Measurements from ENCODE around the gene IFIT3.

The IFIT3 gene

GRCh38 chr10:89332123-89332633 is 4.4 kb downstream of the IFIT3 start:
- H3K4me3 ChIP-seq (ENCODE audit: low read depth in 1 of 2, low read length in 2 of 2), result peak overlapping the region; percentile 10 to 49; a peak in 3 of 4 replicates
- peaks cover 12% of the 10 kb centered on the region; the same call in 1 of the 2 replicates for H4K20me1 ChIP-seq (ENCODE audit: insufficient read depth, low read length)
- H3K27ac ChIP-seq (ENCODE audit: low read length), result peak overlapping the region; percentile 55
- peaks cover 72% of the 10 kb centered on the region for H3K4me1 ChIP-seq (ENCODE audit: insufficient read depth, low read length)
- H3K9ac ChIP-seq (ENCODE audit: low read depth, low read length), result peak overlapping the region; percentile 38
- peak overlapping the region; percentile 53; the same call in 1 of the 2 replicates for H2AFZ ChIP-seq (ENCODE audit: low read depth, low read length)
- peaks cover 24% of the 10 kb centered on the region for H3K79me2 ChIP-seq (ENCODE audit: insufficient read depth, low read length)
- H3K27me3 ChIP-seq (ENCODE audit: insufficient read depth, low read length, poor library complexity), result no peaks in the 10 kb centered on the region
- peak; percentile 44 for DNase-seq
- peak overlapping the region; percentile 59 for H3K4me2 ChIP-seq (ENCODE audit: insufficient read depth, low read length)
- no peaks in the 10 kb centered on the region for H3K36me3 ChIP-seq (ENCODE audit: insufficient read depth, low read length)
- no peaks in the 10 kb centered on the region for H3K9me3 ChIP-seq (ENCODE audit: insufficient read depth, low read length, severe bottlenecking)
- no peak for TF ChIP-seq EZH2 (IDR thresholded peaks at IDR 0.05; ENCODE audit: borderline replicate concordance, low read depth, low read length, severe bottlenecking)
- no peak for TF ChIP-seq CTCF (IDR thresholded peaks at IDR 0.05; ENCODE audit: borderline replicate concordance, extremely low read depth, low read length, poor library complexity, severe bottlenecking)
- peak; percentile 63 for ATAC-seq (ENCODE audit: insufficient read depth, low read depth)

- Histone ChIP-seq H2AFZ (ENCODE audit: low read depth, low read length) (no peak overlapping the region), H3K4me3 (ENCODE audit: low read depth in 1 of 2, low read length in 2 of 2) (no peak overlapping the region), H3K9ac (ENCODE audit: low read depth, low read length) (no peak overlapping the region), H3K27me3 (ENCODE audit: insufficient read depth, low read length, poor library complexity) (no peaks in the 10 kb centered on the region), H3K4me1 (ENCODE audit: insufficient read depth, low read length) (peaks cover 47% of the 10 kb centered on the region), H3K9me3 (ENCODE audit: insufficient read depth, low read length, severe bottlenecking) (no peaks in the 10 kb centered on the region), H3K36me3 (ENCODE audit: insufficient read depth, low read length) (peaks cover 13% of the 10 kb centered on the region), H3K79me2 (ENCODE audit: insufficient read depth, low read length) (peaks cover 11% of the 10 kb centered on the region; the same call in 1 of the 2 replicates), H3K4me2 (ENCODE audit: insufficient read depth, low read length) (no peak overlapping the region), H4K20me1 (ENCODE audit: insufficient read depth, low read length) (peaks cover 12% of the 10 kb centered on the region; the same call in 1 of the 2 replicates), H3K27ac (ENCODE audit: low read length) (no peak overlapping the region)
- no peak for TF ChIP-seq EZH2 (IDR thresholded peaks at IDR 0.05; ENCODE audit: borderline replicate concordance, low read depth, low read length, severe bottlenecking)
- no peak for TF ChIP-seq CTCF (IDR thresholded peaks at IDR 0.05; ENCODE audit: borderline replicate concordance, extremely low read depth, low read length, poor library complexity, severe bottlenecking)
- DNase-seq (no peak), ATAC-seq (ENCODE audit: insufficient read depth, low read depth) (no peak)
Observed at GRCh38 chr10:89335226-89335625, 7.4 kb downstream of the IFIT3 start.

- H3K9me3 ChIP-seq (ENCODE audit: insufficient read depth, low read length, severe bottlenecking), result no peaks in the 10 kb centered on the region
- H3K27ac ChIP-seq (ENCODE audit: low read length), result no peak overlapping the region
- peaks cover 37% of the 10 kb centered on the region for H3K4me1 ChIP-seq (ENCODE audit: insufficient read depth, low read length)
- no peak overlapping the region for H2AFZ ChIP-seq (ENCODE audit: low read depth, low read length)
- H4K20me1 ChIP-seq (ENCODE audit: insufficient read depth, low read length), result peaks cover 12% of the 10 kb centered on the region; the same call in 1 of the 2 replicates
- no peak for DNase-seq
- no peak overlapping the region for H3K9ac ChIP-seq (ENCODE audit: low read depth, low read length)
- H3K27me3 ChIP-seq (ENCODE audit: insufficient read depth, low read length, poor library complexity), result no peaks in the 10 kb centered on the region
- peaks cover 7% of the 10 kb centered on the region; the same call in 1 of the 2 replicates for H3K79me2 ChIP-seq (ENCODE audit: insufficient read depth, low read length)
- H3K36me3 ChIP-seq (ENCODE audit: insufficient read depth, low read length), result peaks cover 13% of the 10 kb centered on the region
- TF ChIP-seq EZH2 (IDR thresholded peaks at IDR 0.05; ENCODE audit: borderline replicate concordance, low read depth, low read length, severe bottlenecking) (no peak), CTCF (IDR thresholded peaks at IDR 0.05; ENCODE audit: borderline replicate concordance, extremely low read depth, low read length, poor library complexity, severe bottlenecking) (no peak)
- no peak for ATAC-seq (ENCODE audit: insufficient read depth, low read depth)
- H3K4me2 ChIP-seq (ENCODE audit: insufficient read depth, low read length), result no peak overlapping the region
- no peak overlapping the region for H3K4me3 ChIP-seq (ENCODE audit: low read depth in 1 of 2, low read length in 2 of 2)
Observed at GRCh38 chr10:89336241-89336640, 8.4 kb downstream of the IFIT3 start.
